ENCODE data around the gene MAP2K2. TPM values are rescaled to one million over a fixed set of nuclear protein-coding genes. Genes with fewer than 3 reads are reported as not detected.

The MAP2K2 gene
- total RNA-seq, 1 experiment from 2014 or later: 185 TPM

GRCh38 chr19:4082172-4082571, 41.8 kb downstream of the MAP2K2 start:
- no peak for DNase-seq (ENCODE audit: low spot score)
- H3K4me1 ChIP-seq (ENCODE audit: insufficient read depth, low read length, poor library complexity, severe bottlenecking): peaks cover 5% of the 10 kb centered on the region
- no peaks in the 10 kb centered on the region for H3K9me3 ChIP-seq (ENCODE audit: low read depth, low read length, poor library complexity, severe bottlenecking)
- no peak for TF ChIP-seq CTCF (conservative IDR thresholded peaks at IDR 0.05; ENCODE audit: low read depth, low read length)
- TF ChIP-seq EZH2 (IDR thresholded peaks at IDR 0.05; ENCODE audit: borderline replicate concordance, low read depth, low read length, poor library complexity, severe bottlenecking): no peak
- ChIA-PET CTCF (no interaction called here), POLR2A (ENCODE audit: low non-redundant PET) (no interaction called here)
- H3K27ac ChIP-seq (ENCODE audit: low read depth, low read length, poor library complexity, severe bottlenecking): no peak overlapping the region
- no TSS peak for BruUV-seq (replicated peaks)
- intact Hi-C loops (cut with micrococcal nuclease; ENCODE audit: unreplicated experiment): no loop called here
- H3K36me3 ChIP-seq (ENCODE audit: insufficient read depth, low read length, poor library complexity, severe bottlenecking): no peaks in the 10 kb centered on the region
- no peaks in the 10 kb centered on the region for H3K27me3 ChIP-seq (replicated peaks; ENCODE audit: insufficient read depth, low read depth, low read length, poor library complexity)
- H3K4me3 ChIP-seq (ENCODE audit: low read depth, low read length, poor library complexity, severe bottlenecking): no peak overlapping the region

- no TSS peak for BruUV-seq (replicated peaks)
- DNase-seq (ENCODE audit: low spot score): peak; percentile 57
- Histone ChIP-seq H3K27me3 (replicated peaks; ENCODE audit: insufficient read depth, low read depth, low read length, poor library complexity) (no peaks in the 10 kb centered on the region), H3K9me3 (ENCODE audit: low read depth, low read length, poor library complexity, severe bottlenecking) (no peaks in the 10 kb centered on the region), H3K36me3 (ENCODE audit: insufficient read depth, low read length, poor library complexity, severe bottlenecking) (no peaks in the 10 kb centered on the region), H3K4me3 (ENCODE audit: low read depth, low read length, poor library complexity, severe bottlenecking) (no peak overlapping the region), H3K4me1 (ENCODE audit: insufficient read depth, low read length, poor library complexity, severe bottlenecking) (peaks cover 5% of the 10 kb centered on the region), H3K27ac (ENCODE audit: low read depth, low read length, poor library complexity, severe bottlenecking) (no peak overlapping the region)
- CTCF ChIA-PET: interaction anchor here (0.6 to 0.7 kb wide), 2 partner anchors 15 to 125 kb away, joined by 3 to 6 read pairs; no protein-coding TSS in a partner anchor
- POLR2A ChIA-PET (ENCODE audit: low non-redundant PET): no interaction called here
- TF ChIP-seq CTCF (conservative IDR thresholded peaks at IDR 0.05; ENCODE audit: low read depth, low read length) (no peak), EZH2 (IDR thresholded peaks at IDR 0.05; ENCODE audit: borderline replicate concordance, low read depth, low read length, poor library complexity, severe bottlenecking) (no peak)
- intact Hi-C loops (cut with micrococcal nuclease; ENCODE audit: unreplicated experiment): no loop called here
Observed at GRCh38 chr19:4081441-4082129, 42.3 kb downstream of the MAP2K2 start.

GRCh38 chr19:4080473-4080872, 43.4 kb downstream of the MAP2K2 start:
- no peaks in the 10 kb centered on the region for H3K9me3 ChIP-seq (ENCODE audit: low read depth, low read length, poor library complexity, severe bottlenecking)
- intact Hi-C loops (cut with micrococcal nuclease; ENCODE audit: unreplicated experiment): no loop called here
- no peak overlapping the region for H3K27ac ChIP-seq (ENCODE audit: low read depth, low read length, poor library complexity, severe bottlenecking)
- TF ChIP-seq CTCF (conservative IDR thresholded peaks at IDR 0.05; ENCODE audit: low read depth, low read length) (no peak), EZH2 (IDR thresholded peaks at IDR 0.05; ENCODE audit: borderline replicate concordance, low read depth, low read length, poor library complexity, severe bottlenecking) (no peak)
- no TSS peak for BruUV-seq (replicated peaks)
- POLR2A ChIA-PET (ENCODE audit: low non-redundant PET): no interaction called here
- H3K4me3 ChIP-seq (ENCODE audit: low read depth, low read length, poor library complexity, severe bottlenecking): no peak overlapping the region
- no peaks in the 10 kb centered on the region for H3K27me3 ChIP-seq (replicated peaks; ENCODE audit: insufficient read depth, low read depth, low read length, poor library complexity)
- DNase-seq (ENCODE audit: low spot score): no peak
- H3K36me3 ChIP-seq (ENCODE audit: insufficient read depth, low read length, poor library complexity, severe bottlenecking): no peaks in the 10 kb centered on the region
- H3K4me1 ChIP-seq (ENCODE audit: insufficient read depth, low read length, poor library complexity, severe bottlenecking): peaks cover 5% of the 10 kb centered on the region
- CTCF ChIA-PET: no interaction called here
